RPMI8226 (cell line): ENCODE measurements around the gene PREX1.
"Not testable (repeated sequence)": the region's sequence is repeated elsewhere in the genome, so short reads cannot be mapped to it uniquely, and the experiment has no call there.

Experiments
- DNase-seq: peaks from one replicate; pipeline ENCODE4 v3.0.0-alpha.2; 2015

PREX1 gene

GRCh38 chr20:48846516-48847492 lies 19.0 kb upstream of the PREX1 start:
- DNase-seq, result peak; percentile 58

- DNase-seq, result no peak
These were observed 18.0 kb upstream of the PREX1 start for GRCh38 chr20:48845721-48846306.

- DNase-seq, result no peak
These were observed 17.2 kb upstream of the PREX1 start for GRCh38 chr20:48844996-48845395.

GRCh38 chr20:48843896-48844295 lies 16.1 kb upstream of the PREX1 start:
- DNase-seq, result not testable (repeated sequence)

GRCh38 chr20:48843057-48843806 lies 15.4 kb upstream of the PREX1 start:
- no peak for DNase-seq

- no peak for DNase-seq
These were observed 14.2 kb upstream of the PREX1 start for GRCh38 chr20:48841875-48842529.

GRCh38 chr20:48841196-48841874 lies 13.5 kb upstream of the PREX1 start:
- DNase-seq, result no peak

- no peak for DNase-seq
These were observed 11.5 kb upstream of the PREX1 start for GRCh38 chr20:48839154-48839917.

- no peak for DNase-seq
These were observed 9.2 kb upstream of the PREX1 start for GRCh38 chr20:48837014-48837413.

- no peak for DNase-seq
These were observed 7.6 kb upstream of the PREX1 start for GRCh38 chr20:48835390-48835789.

- no peak for DNase-seq
These were observed 6.5 kb upstream of the PREX1 start for GRCh38 chr20:48834278-48834677.

- DNase-seq, result no peak
These were observed 4.6 kb upstream of the PREX1 start for GRCh38 chr20:48832405-48832730.

GRCh38 chr20:48831718-48832404 lies 4.1 kb upstream of the PREX1 start:
- no peak for DNase-seq

- DNase-seq, result no peak
These were observed 3.1 kb upstream of the PREX1 start for GRCh38 chr20:48830826-48831318.

GRCh38 chr20:48829940-48830339 lies 2.1 kb upstream of the PREX1 start:
- DNase-seq, result no peak

GRCh38 chr20:48828734-48829460 lies 1.1 kb upstream of the PREX1 start:
- no peak for DNase-seq

GRCh38 chr20:48826883-48827771 lies 672 bp downstream of the PREX1 start:
- peak; percentile 54 for DNase-seq

GRCh38 chr20:48826480-48826879 lies 1.3 kb downstream of the PREX1 start:
- not testable (repeated sequence) for DNase-seq

GRCh38 chr20:48826069-48826468 lies 1.7 kb downstream of the PREX1 start:
- DNase-seq, result no peak
